ENCODE measurements around the gene METTL23. TPM values are rescaled to one million over a fixed set of nuclear protein-coding genes. Genes with fewer than 3 reads are reported as not detected.

The METTL23 gene
- polyA plus RNA-seq, 1 donor from 2014 or later = 59.8 TPM

GRCh38 chr17:76718516-76718915, 8.1 kb upstream of the METTL23 start:
- TF ChIP-seq CTCF (IDR thresholded peaks at IDR 0.05; ENCODE audit: poor library complexity, severe bottlenecking) = no peak
- no peak for TF ChIP-seq MXI1 (conservative IDR thresholded peaks at IDR 0.05; ENCODE audit: poor library complexity, severe bottlenecking)
- TF ChIP-seq REST (IDR thresholded peaks at IDR 0.05; ENCODE audit: borderline replicate concordance) = no peak
- TF ChIP-seq POLR2AphosphoS5 (IDR thresholded peaks at IDR 0.05) = no peak
- TF ChIP-seq SMC3 (conservative IDR thresholded peaks at IDR 0.05; ENCODE audit: poor library complexity) = no peak

GRCh38 chr17:76720211-76720610, 6.4 kb upstream of the METTL23 start:
- H3K4me2 ChIP-seq (ENCODE audit: low read length) = no peak overlapping the region
- H3K9me2 ChIP-seq (ENCODE audit: insufficient read depth, low read length) = no peaks in the 10 kb centered on the region
- no peaks in the 10 kb centered on the region for H3F3A ChIP-seq (ENCODE audit: insufficient read depth, low read length, poor library complexity, severe bottlenecking)
- no peaks in the 10 kb centered on the region for H3K27me3 ChIP-seq (ENCODE audit: insufficient read depth, low read depth, low read length)
- H3K36me3 ChIP-seq (ENCODE audit: insufficient read depth, low read length) = peaks cover 2% of the 10 kb centered on the region
- no peak overlapping the region for H3K9ac ChIP-seq (ENCODE audit: low read length)
- no peak overlapping the region for H3K27ac ChIP-seq (ENCODE audit: low read length)
- no peaks in the 10 kb centered on the region for H3K9me3 ChIP-seq (ENCODE audit: low read length)
- no peak overlapping the region for H3K4me3 ChIP-seq (ENCODE audit: low read length)
- no peaks in the 10 kb centered on the region for H4K20me1 ChIP-seq (ENCODE audit: insufficient read depth)
- H2AFZ ChIP-seq (ENCODE audit: low read depth, low read length) = no peak overlapping the region
- TF ChIP-seq EP300 (conservative IDR thresholded peaks at IDR 0.05; ENCODE audit: poor library complexity, severe bottlenecking) = no peak
- no peak for TF ChIP-seq MXI1 (conservative IDR thresholded peaks at IDR 0.05; ENCODE audit: poor library complexity, severe bottlenecking)
- no peak for TF ChIP-seq TAF1 (IDR thresholded peaks at IDR 0.05; ENCODE audit: low read depth)
- no peak for TF ChIP-seq RAD21 (conservative IDR thresholded peaks at IDR 0.05)
- no peak for TF ChIP-seq POLR2AphosphoS5 (IDR thresholded peaks at IDR 0.05)
- no peak for TF ChIP-seq CTCF (IDR thresholded peaks at IDR 0.05; ENCODE audit: poor library complexity, severe bottlenecking)
- no peak for TF ChIP-seq REST (IDR thresholded peaks at IDR 0.05; ENCODE audit: borderline replicate concordance)
- no peak for TF ChIP-seq SMC3 (conservative IDR thresholded peaks at IDR 0.05; ENCODE audit: poor library complexity)
- no peak for TF ChIP-seq EZH2 (IDR thresholded peaks at IDR 0.05; ENCODE audit: borderline replicate concordance, insufficient read depth, low read length, poor library complexity, severe bottlenecking)
- H3K79me2 ChIP-seq (replicated peaks; ENCODE audit: insufficient read depth, low read length) = peaks cover 8% of the 10 kb centered on the region

More at GRCh38 chr17:76718516-76718915, 8.1 kb upstream of the METTL23 start:
- Histone ChIP-seq H2AFZ (ENCODE audit: low read depth, low read length) (no peak overlapping the region), H3K36me3 (ENCODE audit: insufficient read depth, low read length) (peaks cover 4% of the 10 kb centered on the region), H3K9me2 (ENCODE audit: insufficient read depth, low read length) (no peaks in the 10 kb centered on the region), H3K79me2 (replicated peaks; ENCODE audit: insufficient read depth, low read length) (no peaks in the 10 kb centered on the region), H3K4me2 (ENCODE audit: low read length) (no peak overlapping the region), H3K4me3 (ENCODE audit: low read length) (no peak overlapping the region), H3K9ac (ENCODE audit: low read length) (no peak overlapping the region), H4K20me1 (ENCODE audit: insufficient read depth) (no peaks in the 10 kb centered on the region), H3K27ac (ENCODE audit: low read length) (no peak overlapping the region), H3F3A (ENCODE audit: insufficient read depth, low read length, poor library complexity, severe bottlenecking) (no peaks in the 10 kb centered on the region), H3K9me3 (ENCODE audit: low read length) (no peaks in the 10 kb centered on the region), H3K27me3 (ENCODE audit: insufficient read depth, low read depth, low read length) (no peaks in the 10 kb centered on the region)
